GM12878 (cell line): ENCODE data around the gene CGGBP1. TPM values are rescaled to one million over a fixed set of nuclear protein-coding genes. Genes with fewer than 3 reads are reported as not detected.
A peak's percentile ranks its signal among the peaks of the same experiment; 100 is the strongest.

ENCODE experiments used
- ATAC-seq: fragments of 200-7000 bp; cut with Tn5 transposase; 3 replicates; pipeline ENCODE4 v1.9.1; 2020; ENCODE audit warnings: mild to moderate bottlenecking, moderate library complexity
- BruUV-seq: library from RNA; stranded (reverse); fragments of 400-500 nt; replicated peaks from 2 replicates; lab custom pipeline; 2021; lab: Mats Ljungman, UMichigan
- CTCF ChIA-PET: fragments of 300-600 bp; sonication (Branson Sonifier 250); formaldehyde crosslinking; extraction: SDS; loops from one replicate; lab custom pipeline; 2021; ENCODE audit warnings: inconsistent platforms; lab: Yijun Ruan, JAX
- POLR2A ChIA-PET: fragments of 350-600 bp; formaldehyde crosslinking; extraction: SDS; loops from one replicate; lab custom pipeline; 2021; ENCODE audit warnings: inconsistent platforms; lab: Charles Lee
- RAD21 ChIA-PET: fragments of 300-600 bp; sonication (Branson Sonifier 250); formaldehyde crosslinking; loops from one replicate; lab custom pipeline; 2023; ENCODE audit warnings: antibody characterized with exemption; ENCODE audit not compliant: unreplicated experiment; lab: Charles Lee
- SMC1A ChIA-PET: fragments of 300-600 bp; sonication (Branson Sonifier 250); formaldehyde crosslinking; loops from one replicate; lab custom pipeline; 2023; ENCODE audit not compliant: unreplicated experiment, uncharacterized antibody; lab: Charles Lee
- DNase-seq: peaks from one replicate; pipeline ENCODE4 v3.0.0-alpha.2; 2011; ENCODE audit warnings: low read depth, low spot score
- FAIRE-seq: peaks from 3 replicates; lab custom pipeline; 2011; peaks lifted over from hg19 to GRCh38; lab: Jason Lieb, UNC
- H2AFZ ChIP-seq: 2 replicates; pipeline ENCODE4 v1.6.0; 2011; ENCODE audit warnings: low read depth, low read length, control low read depth; ENCODE audit not compliant: control insufficient read depth
- H3K27ac ChIP-seq: 2 replicates; pipeline ENCODE4 v1.5.1; 2011; ENCODE audit warnings: control low read depth; ENCODE audit not compliant: control insufficient read depth, insufficient read depth
- H3K27me3 ChIP-seq, 2 experiments: replicated peaks in 1 of 2; 2 replicates each; pipeline versions ENCODE4 v1.6.0 to v1.6.1; 2011; ENCODE audit warnings: low read length in 1 of 2; ENCODE audit not compliant: control insufficient read depth in 2 of 2, insufficient read depth in 2 of 2
- H3K36me3 ChIP-seq, 2 experiments: 2 replicates each; pipeline ENCODE4 v1.5.1; 2011; ENCODE audit warnings: low read length in 1 of 2; ENCODE audit not compliant: control insufficient read depth in 2 of 2, insufficient read depth in 2 of 2
- H3K4me1 ChIP-seq: 2 replicates; pipeline ENCODE4 v1.6.1; 2011; ENCODE audit warnings: mild to moderate bottlenecking, low read length, moderate library complexity, mixed read lengths; ENCODE audit not compliant: control insufficient read depth, insufficient read depth
- H3K4me2 ChIP-seq: 2 replicates; pipeline ENCODE4 v1.6.0; 2011; ENCODE audit warnings: control low read depth; ENCODE audit not compliant: control insufficient read depth, insufficient read depth
- H3K4me3 ChIP-seq: fragments of 200-600 bp; sonication (generic); 2 replicates; pipeline ENCODE4 v1.5.1; 2016
- H3K79me2 ChIP-seq: 2 replicates; pipeline ENCODE4 v1.6.0; 2011; ENCODE audit warnings: low read length; ENCODE audit not compliant: control insufficient read depth, insufficient read depth
- H3K9ac ChIP-seq: 2 replicates; pipeline ENCODE4 v1.8.0; 2011; ENCODE audit warnings: low read length, control low read depth, mixed read lengths; ENCODE audit not compliant: control insufficient read depth, insufficient read depth
- H3K9me3 ChIP-seq: replicated peaks from 3 replicates; pipeline ENCODE4 v1.5.1; 2011; ENCODE audit warnings: mild to moderate bottlenecking, low read length; ENCODE audit not compliant: control insufficient read depth, insufficient read depth
- H4K20me1 ChIP-seq: 2 replicates; pipeline ENCODE4 v1.6.0; 2011; ENCODE audit not compliant: control insufficient read depth, insufficient read depth
- CREB1 ChIP-seq: IDR thresholded peaks from 2 replicates; pipeline ENCODE4 v1.6.1; 2012; ENCODE audit warnings: low read depth, mild to moderate bottlenecking, inconsistent platforms
- GATAD2B ChIP-seq: fragments of 450-650 bp; conservative IDR thresholded peaks from 2 replicates; pipeline ENCODE4 v1.6.1; 2017; ENCODE audit warnings: low read depth, mild to moderate bottlenecking, moderate library complexity
- IKZF1 ChIP-seq: fragments of 450-650 bp; conservative IDR thresholded peaks from 2 replicates; pipeline ENCODE4 v1.6.1; 2017; ENCODE audit warnings: antibody characterized with exemption, mild to moderate bottlenecking
- NFXL1 ChIP-seq: fragments of 450-650 bp; IDR thresholded peaks from 2 replicates; pipeline ENCODE4 v1.6.1; 2017; ENCODE audit warnings: antibody characterized with exemption, mild to moderate bottlenecking, borderline replicate concordance
- SREBF2 ChIP-seq: IDR thresholded peaks from 2 replicates; pipeline ENCODE4 v1.6.1; 2012; ENCODE audit warnings: mild to moderate bottlenecking, low read length
- SUPT20H ChIP-seq: IDR thresholded peaks from 2 replicates; pipeline ENCODE4 v1.6.1; 2011; ENCODE audit warnings: low read depth, mild to moderate bottlenecking, low read length, moderate library complexity, borderline replicate concordance; ENCODE audit not compliant: control insufficient read depth
- WGBS: methylation state at CpG from one replicate; pipeline ENCODE4 v1.1.6; 2016; ENCODE audit warnings: low lambda C conversion rate; ENCODE audit not compliant: insufficient replicate concordance, insufficient coverage; ENCODE audit errors: missing lambda C conversion rate; 5-methylcytosine and 5-hydroxymethylcytosine counted together
- in situ Hi-C: fragments of 300-500 bp; cut with MboI; formaldehyde crosslinking; loops from 9 replicates; pipeline ENCODE4 v1.14.3; 2018; ENCODE audit warnings: mixed read lengths
- intact Hi-C: fragments of 100-400 bp; cut with micrococcal nuclease; formaldehyde crosslinking; loops from one replicate; pipeline ENCODE4 v1.14.2; 2022; ENCODE audit not compliant: unreplicated experiment
- polyA plus RNA-seq, 11 experiments: library from polyadenylated mRNA; depleted of rRNA in 4 of 11; unstranded in 6 of 11; stranded (reverse) in 5 of 11; fragments of >200 nt; fragmentation: Nextera tagmentation in 4 of 11; fragmentation: Illumina TruSeq in 1 of 11; extraction: Ambion mirVana in 4 of 11; extraction: Trizol in 1 of 11; gene quantifications; 1 replicate in 1 of 11; 2 replicates in 10 of 11; pipeline versions ENCODE4 v1.2.1 to v1.2.3, GENCODE V29; 2011 to 2016; ENCODE audit warnings: inconsistent platforms in 2 of 11, missing spikeins in 2 of 11, low read depth in 1 of 11
- total RNA-seq, 4 experiments: library from RNA; depleted of rRNA in 3 of 4; stranded (reverse); fragments of >200 nt in 3 of 4; fragmentation: Illumina TruSeq in 1 of 4; extraction: Trizol in 1 of 4; gene quantifications; 2 replicates each; pipeline versions ENCODE4 v1.2.1 to v1.2.3, GENCODE V29; 2013 to 2021
- TF ChIP-seq, protein P1 (sequence below): fragments of 450-650 bp; IDR thresholded peaks from 2 replicates; pipeline ENCODE4 v1.6.1; 2017; ENCODE audit warnings: low read depth, mild to moderate bottlenecking, moderate library complexity

Gene CGGBP1
- total and polyA plus RNA-seq, 10 of the 15 experiments (the other 5 are each of a cell fraction or from before 2014, with no cell fraction given): 27.8 to 75.8 (median 50.4) TPM

DNA sequence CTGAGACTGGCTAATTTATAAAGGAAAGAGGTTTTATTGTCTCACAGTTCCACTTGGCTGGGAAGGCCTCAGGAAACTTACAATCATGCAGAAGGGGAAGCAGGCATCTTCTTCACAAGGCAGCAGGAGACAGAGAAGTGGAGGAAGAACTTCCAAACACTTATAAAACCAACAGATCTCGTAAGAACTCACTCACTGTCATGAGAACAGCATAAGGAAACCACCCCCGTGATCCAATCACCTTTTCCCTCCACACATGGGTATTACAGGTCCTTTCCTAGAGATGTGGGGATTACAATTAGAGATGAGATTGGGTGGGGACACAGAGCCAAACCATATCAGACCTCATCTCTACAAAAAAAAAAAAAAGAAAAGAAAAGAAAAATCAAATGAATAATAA lies 25.7 kb downstream of the CGGBP1 start:
- no peak overlapping the region for H3K27ac ChIP-seq
- H4K20me1 ChIP-seq: no peaks in the 10 kb centered on the region
- no peaks in the 10 kb centered on the region for H3K4me1 ChIP-seq
- 100% methylated on average over 2 of the region's 2 CpGs for WGBS
- CTCF ChIA-PET: interaction anchor here (0.9 to 2.7 kb wide), 5 partner anchors 20 to 772 kb away, joined by 3 to 20 read pairs (median 8); no protein-coding TSS in a partner anchor
- peak overlapping the region; percentile 39 for H2AFZ ChIP-seq
- no peaks in the 10 kb centered on the region for H3K9me3 ChIP-seq
- TF ChIP-seq CREB1 (no peak), SREBF2 (no peak), NFXL1 (no peak), SUPT20H (no peak), IKZF1 (no peak), GATAD2B (no peak)
- TF ChIP-seq, protein P1, sequence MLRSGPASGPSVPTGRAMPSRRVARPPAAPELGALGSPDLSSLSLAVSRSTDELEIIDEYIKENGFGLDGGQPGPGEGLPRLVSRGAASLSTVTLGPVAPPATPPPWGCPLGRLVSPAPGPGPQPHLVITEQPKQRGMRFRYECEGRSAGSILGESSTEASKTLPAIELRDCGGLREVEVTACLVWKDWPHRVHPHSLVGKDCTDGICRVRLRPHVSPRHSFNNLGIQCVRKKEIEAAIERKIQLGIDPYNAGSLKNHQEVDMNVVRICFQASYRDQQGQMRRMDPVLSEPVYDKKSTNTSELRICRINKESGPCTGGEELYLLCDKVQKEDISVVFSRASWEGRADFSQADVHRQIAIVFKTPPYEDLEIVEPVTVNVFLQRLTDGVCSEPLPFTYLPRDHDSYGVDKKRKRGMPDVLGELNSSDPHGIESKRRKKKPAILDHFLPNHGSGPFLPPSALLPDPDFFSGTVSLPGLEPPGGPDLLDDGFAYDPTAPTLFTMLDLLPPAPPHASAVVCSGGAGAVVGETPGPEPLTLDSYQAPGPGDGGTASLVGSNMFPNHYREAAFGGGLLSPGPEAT: no peak
- TF ChIP-seq, all 136 proteins: peak for 0
- H3K79me2 ChIP-seq: no peaks in the 10 kb centered on the region
- no peak overlapping the region for H3K9ac ChIP-seq
- FAIRE-seq: no peak
- no peak overlapping the region for H3K4me3 ChIP-seq
- no peak overlapping the region for H3K4me2 ChIP-seq
- no peak for ATAC-seq
- ChIA-PET POLR2A (interaction anchor here (0.9 to 1.5 kb wide), 2 partner anchors 13 to 118 kb away, joined by 3 read pairs; no protein-coding TSS in a partner anchor), SMC1A (interaction anchor here (1.3 to 2.4 kb wide), 6 partner anchors 21 to 118 kb away, joined by 3 to 8 read pairs (median 6); no protein-coding TSS in a partner anchor), RAD21 (interaction anchor here (1.4 to 1.5 kb wide), 2 partner anchors 10 to 30 kb away, joined by 3 read pairs; no protein-coding TSS in a partner anchor)
- no peaks in the 10 kb centered on the region for H3K27me3 ChIP-seq
- intact Hi-C loops: no loop called here
- H3K36me3 ChIP-seq: no peaks in the 10 kb centered on the region
- DNase-seq: no peak
- in situ Hi-C loops: no loop called here
- BruUV-seq: no TSS peak
